Myocyte (in vitro differentiated cells): ENCODE measurements around the gene AGMO. TPM values are rescaled to one million over a fixed set of nuclear protein-coding genes. Genes with fewer than 3 reads are reported as not detected.
A peak's percentile ranks its signal among the peaks of the same experiment; 100 is the strongest.

Experiments
- DNase-seq: peaks from one replicate; pipeline ENCODE4 v3.0.0-alpha.2; 2012; ENCODE audit warnings: low read depth
- total RNA-seq: library from RNA; depleted of rRNA; stranded (reverse); fragments of >200 nt; gene quantifications from 2 replicates; pipeline ENCODE4 v1.2.3, GENCODE V29; 2014

The AGMO gene
- total RNA-seq, 1 donor from 2014 or later: not detected

DNA sequence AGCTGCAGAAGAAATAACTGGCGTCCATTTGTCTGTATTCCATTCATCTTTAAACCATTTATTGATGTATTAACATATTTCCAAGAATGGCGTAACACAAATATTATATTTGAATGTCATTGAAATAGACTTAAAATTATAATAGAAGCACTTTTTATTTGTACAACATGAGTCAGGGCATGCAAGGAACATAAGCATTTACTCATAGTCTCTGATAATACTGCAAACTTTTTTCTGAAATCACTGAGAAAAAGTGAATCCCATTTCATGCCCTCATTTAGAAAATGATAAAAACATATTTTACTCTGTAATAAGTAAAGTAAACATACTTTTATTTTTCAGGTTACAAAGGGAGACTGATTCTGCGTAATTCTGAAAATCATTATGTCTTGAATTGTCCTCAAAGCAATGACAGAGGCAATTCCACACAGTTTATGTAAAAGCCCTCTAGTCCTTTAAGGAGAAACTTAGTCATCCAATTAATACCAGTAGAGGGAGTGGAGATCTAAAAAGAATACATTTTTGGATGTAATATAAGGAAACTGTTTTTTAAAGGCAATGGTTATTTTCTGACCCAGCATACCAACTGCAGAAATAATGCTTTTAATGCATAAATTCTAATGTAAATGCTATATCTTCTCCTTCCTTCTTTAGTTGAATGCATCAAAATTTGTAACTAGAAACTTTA lies 58.1 kb downstream of the AGMO start:
- DNase-seq: peak; percentile 27

DNA sequence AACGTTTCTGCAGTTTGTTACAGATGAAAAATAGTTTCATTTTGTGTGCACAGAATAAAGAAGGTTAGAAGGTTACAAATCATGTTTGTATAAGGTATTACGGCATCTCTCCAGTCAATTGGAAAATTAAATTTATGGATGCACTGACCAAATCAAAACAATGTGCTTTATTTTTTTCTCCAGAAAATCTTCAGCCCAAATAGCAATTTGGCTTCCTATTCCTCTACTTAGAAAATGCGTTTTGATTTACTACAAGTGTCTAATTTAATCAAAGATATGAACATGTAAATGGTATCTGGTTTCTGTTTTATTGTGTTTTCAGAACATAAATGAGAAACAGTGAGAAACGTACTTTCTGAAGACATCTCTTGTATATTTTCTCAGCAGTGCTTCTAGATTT lies 63.4 kb downstream of the AGMO start:
- no peak for DNase-seq

DNA sequence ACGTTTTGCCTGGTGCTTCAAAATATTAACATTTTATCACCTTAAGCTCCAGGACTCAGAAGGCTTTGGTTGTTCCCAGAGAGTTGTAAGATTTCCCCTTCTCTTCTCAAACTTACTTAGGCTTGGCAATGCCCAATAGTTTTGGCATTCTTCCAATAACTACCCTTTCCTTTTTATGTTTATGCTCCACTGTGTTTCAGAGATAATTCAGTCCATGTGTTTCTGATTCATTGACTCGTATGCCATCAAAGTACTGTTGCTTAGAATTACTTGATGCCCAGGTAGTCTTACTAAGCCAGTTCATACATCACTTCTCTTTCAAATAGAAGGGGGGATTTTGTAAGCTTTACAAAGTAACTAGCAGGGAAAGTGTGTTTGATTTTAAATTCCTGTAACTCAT lies 66.6 kb downstream of the AGMO start:
- no peak for DNase-seq

DNA sequence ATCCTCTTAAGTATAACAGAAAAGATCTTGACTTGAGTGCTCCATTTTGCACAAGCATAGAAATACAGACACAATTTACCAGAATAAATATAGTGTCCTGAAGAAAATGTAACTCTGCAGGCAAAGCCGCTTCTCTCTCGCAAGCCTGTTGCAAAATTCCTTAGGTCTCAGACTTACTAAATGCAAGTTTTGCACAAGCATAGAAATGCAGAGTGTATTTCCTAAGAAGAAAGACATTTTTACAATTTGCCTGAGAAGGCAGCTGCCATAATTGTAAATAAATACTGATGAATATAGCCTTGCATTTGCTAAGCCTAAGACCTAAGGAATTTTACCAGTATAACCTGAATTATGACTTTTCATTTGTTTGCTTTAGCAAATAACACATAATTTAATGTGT lies 67.1 kb downstream of the AGMO start:
- no peak for DNase-seq

DNA sequence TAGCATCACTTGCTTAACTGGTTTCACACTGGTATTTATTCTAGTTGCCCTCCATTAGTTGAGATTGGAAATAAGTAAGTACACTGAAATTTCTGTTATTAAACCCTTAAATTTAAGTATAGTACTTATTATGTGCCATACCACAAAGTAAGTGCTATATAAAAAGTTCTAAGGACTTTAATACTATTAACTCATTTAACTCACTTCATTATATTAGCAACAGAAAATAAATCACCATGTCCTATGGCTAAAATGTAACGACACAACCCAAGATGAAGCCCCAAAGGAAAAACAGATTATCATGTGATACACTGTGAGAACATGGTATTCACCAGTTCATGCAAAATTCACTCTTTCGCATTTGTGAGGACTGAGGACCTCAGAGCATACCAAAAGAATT lies 70.5 kb downstream of the AGMO start:
- no peak for DNase-seq

DNA sequence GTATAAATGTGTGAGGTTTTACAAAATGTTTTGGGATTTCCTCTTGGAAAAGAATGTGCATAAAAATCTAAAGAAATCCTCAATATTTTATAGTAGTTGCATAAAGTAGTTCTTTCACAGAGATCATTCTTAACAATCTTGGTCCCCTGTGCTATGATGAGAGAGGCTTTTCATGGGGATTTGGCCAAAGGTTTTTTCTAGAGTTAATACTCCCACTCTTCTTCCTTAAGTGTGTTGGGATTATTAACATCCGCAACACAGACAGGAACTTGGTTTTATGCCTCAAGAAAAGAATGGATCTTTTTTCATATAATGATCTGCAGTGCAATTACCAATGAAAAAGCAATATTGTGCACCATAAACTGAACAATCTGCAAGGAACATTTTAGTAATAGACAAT lies 71.5 kb downstream of the AGMO start:
- DNase-seq: no peak

DNA sequence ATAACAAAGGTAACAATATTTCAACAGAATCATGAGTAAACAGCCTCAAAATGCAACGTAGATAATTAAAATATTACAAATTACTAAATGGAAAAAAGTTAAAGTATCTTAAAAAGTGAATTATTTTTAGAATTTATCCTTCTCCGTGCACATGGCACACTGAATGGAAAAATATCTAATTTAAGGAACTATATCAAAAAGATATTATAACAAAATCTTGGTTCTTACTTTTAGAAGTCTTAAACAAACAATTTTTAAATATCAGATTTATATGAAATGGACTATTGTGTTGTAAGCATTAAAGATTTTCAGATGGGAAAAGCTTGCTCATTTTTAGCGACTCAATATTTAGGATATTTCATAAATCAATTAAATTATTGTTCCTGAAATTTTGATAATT lies 72.0 kb downstream of the AGMO start:
- no peak for DNase-seq

DNA sequence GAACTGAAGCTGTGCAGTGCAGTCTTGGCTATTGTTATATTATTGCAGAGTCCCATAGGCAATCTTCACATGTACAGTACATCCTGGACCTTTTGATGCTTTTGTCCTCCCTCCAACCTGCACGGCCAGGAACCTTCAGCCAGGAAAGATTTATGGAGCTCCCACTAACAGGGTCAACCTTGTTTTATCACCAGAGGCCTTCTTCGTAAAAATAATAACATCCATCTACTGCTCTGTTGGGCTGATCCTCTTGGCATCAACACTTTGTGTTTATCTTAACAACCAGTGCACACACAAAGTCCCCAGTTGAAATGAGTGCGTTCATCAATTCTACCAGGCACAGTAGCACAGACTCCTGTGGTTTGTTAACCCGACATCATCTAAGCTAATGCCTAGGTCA lies 72.4 kb downstream of the AGMO start:
- DNase-seq: no peak

DNA sequence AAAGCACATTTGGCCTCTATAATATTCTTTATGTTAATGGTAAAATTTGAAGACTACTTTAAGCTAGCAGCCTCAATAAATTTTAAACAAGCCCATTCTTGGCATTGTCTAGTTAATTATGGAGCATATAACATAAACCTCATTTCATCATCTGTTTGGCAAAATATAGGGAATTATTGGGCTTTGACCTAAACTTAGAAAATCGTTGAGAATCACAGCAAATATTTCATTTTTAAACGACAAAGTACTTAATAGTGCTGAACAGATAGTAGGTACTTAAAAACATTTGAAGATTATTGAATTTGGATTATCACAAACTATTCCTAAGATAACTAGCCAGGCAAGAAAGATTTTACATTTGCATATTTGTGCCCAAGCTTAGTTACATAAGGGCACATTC lies 73.4 kb downstream of the AGMO start:
- DNase-seq: no peak

DNA sequence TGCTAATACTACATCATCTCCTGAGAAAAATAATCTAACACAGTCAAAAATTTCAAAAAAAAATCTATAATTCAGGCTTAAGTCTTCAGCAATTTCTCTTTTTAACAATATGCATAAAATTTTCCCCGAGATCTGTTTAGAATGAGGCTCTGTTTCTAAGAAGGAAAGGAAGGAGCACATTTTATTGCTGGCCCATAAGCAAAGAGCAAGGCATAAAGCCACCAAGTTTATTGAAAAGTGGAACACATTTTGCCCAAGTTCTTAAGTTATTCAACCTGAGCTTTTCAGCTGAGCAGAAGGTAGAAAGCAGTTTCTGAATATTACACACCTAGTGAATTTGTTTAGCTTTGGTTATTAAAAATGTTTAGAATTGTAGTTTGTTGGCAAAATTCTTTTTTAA lies 73.9 kb downstream of the AGMO start:
- DNase-seq: no peak

DNA sequence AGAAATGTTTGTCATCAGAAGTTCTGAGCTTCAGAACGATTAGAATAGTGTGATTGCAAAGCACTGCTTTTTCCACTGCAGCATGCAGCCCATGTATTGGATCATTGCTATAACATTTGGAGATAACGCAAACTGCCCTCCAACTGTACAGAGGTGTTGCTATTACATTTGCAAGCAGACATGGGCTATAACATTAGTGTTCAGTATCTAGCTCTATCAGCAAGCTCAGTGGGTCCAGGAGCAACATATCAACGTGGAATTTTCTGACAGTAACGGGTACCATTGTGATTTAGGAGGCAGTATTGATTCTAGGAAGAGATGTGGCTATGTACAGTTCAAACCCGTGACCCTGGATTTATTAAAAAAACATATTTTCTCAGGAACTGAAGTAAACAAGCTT lies 75.8 kb downstream of the AGMO start:
- no peak for DNase-seq

DNA sequence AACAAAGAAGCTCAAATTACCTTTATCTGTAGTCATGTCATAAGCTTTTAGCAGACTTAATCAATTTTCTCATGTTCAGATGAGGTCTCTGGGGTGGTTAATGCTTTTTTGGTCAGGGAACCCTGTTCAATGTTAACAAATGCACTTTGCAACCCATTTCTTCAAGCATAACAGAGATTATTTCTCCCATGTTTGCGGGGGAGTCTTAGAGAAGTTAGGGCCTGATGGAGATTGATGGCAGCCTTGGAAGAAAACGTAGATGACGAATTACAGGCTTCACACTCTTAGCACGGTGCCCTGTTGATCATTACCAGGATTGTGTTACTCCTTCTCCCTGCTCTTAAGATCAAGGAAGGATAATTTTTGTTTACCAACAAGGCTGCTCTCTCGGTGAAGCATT lies 76.4 kb downstream of the AGMO start:
- DNase-seq: no peak

DNA sequence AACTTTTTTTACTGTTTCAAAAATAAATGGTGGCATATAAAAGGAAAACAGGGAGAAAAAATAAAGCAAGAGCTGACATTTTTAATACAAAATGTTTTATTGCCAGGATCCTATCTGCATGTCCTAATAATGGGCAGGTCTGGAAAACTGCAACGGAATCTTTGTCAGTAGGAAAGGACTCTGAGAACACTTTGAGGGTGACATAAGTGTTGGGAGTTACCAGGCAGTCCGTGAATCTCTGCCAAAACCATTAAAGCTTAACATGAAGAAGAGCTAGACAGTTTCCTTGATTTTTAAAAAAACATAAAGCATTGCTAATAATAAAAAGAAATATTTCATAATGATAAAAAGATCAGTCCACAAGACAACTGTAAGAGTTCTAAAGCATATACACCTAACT lies 80.7 kb downstream of the AGMO start:
- no peak for DNase-seq

DNA sequence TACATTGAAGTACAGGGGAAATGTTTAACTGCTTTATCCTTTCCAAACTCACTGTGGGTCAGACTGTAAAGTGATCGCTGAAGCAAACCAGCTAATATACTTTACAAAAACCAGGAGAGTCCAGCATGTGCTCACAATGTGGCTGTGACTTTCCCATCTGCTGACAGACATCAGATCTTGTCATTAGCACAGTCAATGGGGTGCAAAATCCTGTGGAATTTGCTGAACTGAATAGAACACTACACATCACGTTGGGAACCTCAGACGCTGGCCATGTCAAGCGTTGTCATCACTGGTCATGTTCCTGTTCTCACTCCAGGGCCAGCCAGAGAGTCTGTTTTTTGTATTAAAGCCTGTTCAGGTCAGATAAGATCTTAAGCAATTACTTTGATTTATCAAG lies 83.4 kb downstream of the AGMO start:
- DNase-seq: peak; percentile 22

DNA sequence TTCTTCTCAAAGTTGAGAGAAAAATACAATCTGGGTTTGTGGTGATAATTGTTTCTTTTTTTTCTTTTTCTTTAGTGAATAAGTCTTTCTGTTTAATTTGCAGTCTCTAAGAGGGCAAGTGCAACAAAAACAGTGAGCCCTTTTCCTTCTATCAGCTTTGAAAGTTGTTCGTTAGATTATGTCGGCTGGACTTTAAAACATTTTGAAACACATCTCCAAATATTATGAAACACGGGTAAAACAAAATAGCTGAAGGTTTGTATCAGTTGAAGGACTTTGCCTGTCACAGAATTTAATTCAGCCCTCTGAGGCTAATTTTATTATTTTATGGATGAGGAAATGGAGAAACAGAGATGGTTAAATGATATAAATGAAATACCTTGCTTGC lies 85.3 kb downstream of the AGMO start:
- no peak for DNase-seq

DNA sequence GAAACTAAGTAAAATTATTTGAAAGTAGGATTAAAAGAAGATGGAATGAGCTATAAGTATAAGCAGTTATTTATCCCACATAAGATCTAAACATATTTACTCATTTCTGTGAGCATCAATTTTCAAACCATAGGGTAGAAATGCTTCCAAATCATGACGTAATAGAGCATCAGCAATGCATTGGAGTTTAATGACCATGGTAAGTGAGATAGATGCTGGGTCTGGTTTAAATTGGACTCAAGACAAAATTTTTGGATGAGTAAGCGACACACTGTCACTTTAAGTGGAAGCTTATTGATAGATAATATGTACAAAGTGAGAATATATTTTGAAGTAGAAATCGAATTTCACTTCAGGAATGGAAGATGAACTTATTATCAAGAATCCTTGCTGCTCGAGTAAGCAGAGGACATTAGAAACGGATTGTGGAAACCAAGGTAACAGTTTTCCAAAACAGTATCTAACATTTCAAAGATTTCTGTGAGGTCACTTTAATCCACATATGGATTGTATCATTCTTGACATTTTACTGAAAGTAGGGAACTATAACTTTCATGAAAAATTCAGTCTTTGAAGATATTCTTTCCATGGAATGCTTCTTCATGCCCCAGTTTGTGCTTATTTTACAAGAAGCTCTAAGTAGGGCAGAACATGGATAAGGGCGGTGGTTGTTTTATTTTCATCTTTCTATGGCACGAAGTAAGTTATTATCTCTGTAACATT lies 85.8 kb downstream of the AGMO start:
- DNase-seq: no peak

DNA sequence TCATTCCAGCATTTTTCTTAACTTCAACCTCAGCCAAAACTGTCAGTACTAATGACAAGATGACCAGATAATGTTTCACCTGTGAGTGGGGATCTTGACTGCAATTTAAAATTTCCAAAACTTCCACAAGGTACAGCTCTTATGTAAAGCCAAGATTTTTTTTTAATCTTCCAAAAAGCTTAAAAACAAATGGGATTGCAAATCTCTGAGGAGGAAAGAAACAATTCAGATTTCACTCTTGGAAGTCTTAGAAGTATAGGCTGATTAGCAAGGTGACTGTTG lies 90.2 kb downstream of the AGMO start:
- no peak for DNase-seq

DNA sequence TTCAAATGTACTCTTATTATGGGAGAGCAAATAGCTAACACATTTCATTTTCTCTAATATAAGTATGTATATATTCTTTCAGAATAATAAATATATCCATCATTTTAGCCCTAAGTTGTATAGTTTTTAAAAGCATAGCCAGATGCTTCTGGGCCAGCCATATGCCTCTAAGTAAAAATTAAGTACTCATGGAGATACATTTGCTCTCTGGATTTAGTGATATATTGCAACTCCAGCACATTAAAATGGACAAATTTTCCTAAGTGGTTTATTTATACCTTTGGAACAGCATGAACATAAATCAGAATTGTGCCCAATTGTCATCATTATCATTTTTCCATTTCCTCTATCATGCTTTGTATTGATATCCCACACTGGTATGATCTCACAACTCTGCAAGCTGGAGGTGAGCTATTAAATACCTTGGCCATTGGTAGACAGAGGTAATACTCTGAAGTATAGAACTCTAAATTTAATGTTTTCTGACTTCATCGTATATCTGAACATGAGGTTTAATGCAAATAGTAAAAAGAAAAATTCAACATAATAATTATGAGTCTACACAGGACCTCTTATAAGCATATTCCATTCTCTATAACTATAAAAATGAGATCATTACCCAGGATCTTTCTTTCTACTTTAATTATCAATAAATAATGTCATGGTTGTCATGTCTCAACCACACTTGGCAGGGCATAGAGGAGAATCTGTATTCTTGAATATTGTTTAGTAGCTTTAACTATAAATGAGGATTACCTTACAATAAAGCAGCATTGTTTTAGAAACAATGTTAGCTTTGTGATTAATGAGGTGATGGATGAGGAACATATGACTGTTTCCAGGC lies 90.8 kb downstream of the AGMO start:
- DNase-seq: no peak

DNA sequence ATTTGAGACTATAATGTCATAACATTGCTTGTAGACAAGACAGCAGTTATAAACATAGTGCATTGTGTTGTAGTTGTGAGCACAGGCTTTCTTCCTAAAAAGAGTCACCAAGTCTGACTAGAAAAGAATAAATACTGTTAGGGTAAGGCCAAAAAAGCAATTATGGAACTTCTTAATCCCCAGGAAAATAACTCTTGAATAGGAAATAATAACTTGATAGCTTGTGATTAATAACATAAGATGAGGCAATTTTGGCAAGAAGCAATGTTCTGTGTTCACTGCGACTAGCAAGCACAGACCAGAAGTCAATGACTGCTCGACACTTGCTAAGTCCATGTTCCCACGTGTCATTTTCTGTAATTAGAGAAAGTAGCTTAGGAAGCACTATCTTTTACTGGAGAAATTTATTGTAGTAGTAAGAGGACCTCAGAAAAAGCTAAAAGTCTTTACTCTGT lies 97.1 kb downstream of the AGMO start:
- DNase-seq: no peak

DNA sequence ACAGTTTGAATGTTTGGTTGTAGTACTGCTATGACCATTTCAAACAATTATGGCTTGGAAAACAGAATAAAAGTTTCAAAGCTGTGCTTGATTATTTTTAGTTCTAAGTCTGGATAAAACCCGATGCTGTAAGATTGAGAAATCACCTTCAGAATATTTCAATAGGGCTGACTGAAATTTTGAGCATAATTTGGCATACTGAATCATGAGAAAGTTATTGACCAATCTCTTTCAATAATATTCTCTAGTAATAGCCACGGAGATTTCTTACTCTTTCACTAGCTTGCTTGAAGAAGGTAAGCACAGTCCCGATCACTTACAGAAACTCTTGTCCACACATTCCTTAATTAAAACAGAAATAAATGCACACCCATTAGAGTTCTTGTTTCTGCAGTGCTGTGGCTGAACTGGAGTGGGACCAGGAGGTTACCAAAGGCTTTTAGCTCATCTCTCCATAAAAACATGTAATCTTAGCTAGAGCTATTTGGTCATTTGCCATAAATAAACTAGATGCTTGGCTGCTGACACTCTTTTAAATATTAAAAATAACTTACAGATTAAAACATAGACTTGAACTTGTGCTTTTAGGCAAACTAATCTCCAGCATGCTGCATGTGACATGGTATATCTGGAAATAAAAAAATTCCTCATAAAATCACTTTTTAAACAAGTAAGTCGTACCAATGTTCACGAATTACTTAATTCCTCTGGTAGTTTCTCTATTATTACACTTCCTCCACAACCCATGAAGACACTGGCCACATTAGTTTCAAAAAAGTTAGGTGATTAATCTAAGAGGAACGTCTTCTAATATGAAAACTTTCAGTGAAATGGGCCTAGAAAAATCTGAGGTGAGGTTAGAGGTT lies 97.8 kb downstream of the AGMO start:
- DNase-seq: peak; percentile 69

DNA sequence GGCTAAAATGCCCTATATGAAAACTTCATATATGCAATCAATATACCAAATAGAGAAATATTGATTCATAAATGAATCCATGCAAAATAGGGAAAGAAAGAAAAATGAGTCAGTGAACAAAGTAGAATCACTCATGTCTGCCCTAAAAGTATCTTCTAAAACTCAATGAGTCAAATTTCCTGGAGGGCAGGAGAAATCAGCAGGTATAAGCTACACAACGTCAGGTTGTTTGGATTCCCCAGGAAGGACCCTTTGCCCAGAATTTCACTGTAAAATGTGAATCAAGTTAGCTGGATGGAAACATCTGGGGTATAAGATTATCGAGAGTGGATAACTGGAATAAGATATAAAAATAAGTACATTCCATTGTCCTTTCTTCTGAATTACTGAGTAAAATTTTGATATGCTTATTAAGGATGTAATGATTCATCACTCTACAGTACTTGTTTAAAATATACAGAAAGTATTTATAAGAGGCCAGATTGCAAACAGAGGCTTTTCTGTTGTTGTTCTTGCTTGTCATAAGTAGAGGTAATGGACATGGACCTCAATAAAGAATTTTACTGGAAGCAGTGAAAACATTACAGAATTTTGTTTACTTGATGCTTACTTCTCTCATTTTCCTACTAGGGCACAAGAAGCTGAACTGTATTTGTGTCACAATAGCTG lies 99.0 kb downstream of the AGMO start:
- DNase-seq: no peak
